ENCODE measurements around the gene ANKLE1.

ANKLE1 gene

DNA sequence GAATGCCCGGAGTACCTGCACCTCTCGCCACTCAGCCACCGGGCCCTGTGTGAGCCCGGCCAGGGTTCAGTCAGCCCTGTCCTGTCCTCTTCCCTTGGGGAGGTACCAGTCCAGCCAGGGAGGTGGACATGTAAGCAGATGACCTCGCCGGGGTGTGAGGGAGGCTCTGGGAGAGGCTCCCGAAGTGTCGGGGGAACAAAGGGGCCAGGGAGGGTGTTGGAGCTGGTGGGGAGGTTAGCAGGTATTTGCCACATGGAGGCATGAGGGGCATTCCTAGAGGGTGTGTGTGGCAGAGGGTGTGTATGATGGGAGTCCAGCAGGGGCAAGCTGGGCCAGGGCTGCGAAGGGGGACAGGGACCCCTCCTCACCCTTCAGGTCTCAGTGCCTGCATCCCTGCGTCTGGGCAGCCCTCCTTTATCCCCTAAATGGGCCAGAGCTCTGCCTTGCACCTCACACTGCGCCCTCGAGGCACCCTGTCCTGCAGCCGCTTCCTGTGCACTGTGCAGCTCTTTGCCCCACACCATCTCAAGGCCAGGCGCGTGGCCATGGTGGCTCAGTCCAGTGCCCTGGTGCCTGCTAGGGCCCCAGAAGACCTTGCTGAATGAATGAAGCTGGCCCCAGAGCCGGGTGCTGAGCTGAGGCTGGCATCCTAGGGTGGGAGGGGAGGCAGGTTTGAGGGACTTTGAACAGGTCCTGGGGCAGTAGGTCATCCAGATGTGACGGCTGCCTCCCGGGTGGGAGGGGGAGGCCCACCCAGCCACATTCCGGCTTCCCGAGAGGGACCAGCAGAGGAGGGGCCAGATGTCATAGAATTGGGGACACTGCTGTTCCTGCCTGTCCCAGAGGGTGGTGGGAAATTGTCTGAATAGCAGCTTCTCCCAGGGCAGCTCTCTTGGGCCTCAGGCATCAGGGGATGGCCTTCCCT is 30.8 kb downstream of the ANKLE1 start:
- peaks cover 8 to 28% of the 10 kb centered on the region in 2 donors for H3K36me3 ChIP-seq (ENCODE audit: control insufficient read depth in 1 of 2, insufficient read depth in 2 of 2, low read length in 2 of 2)
- no peaks in the 10 kb centered on the region for H3K9me3 ChIP-seq (ENCODE audit: control insufficient read depth in 1 of 2, low read length in 2 of 2)
- peaks cover 10 to 18% of the 10 kb centered on the region in 2 donors for H3K4me1 ChIP-seq (ENCODE audit: control insufficient read depth in 1 of 2, insufficient read depth in 2 of 2, low read length in 2 of 2)
- no peak overlapping the region for H3K27ac ChIP-seq (ENCODE audit: low read length)
- H3K4me3 ChIP-seq (ENCODE audit: low read depth in 1 of 2, low read length in 2 of 2), result no peak overlapping the region
- no peaks in the 10 kb centered on the region for H3K27me3 ChIP-seq (ENCODE audit: low read depth, low read length)

GRCh38 chr19:17314007-17314593 is 32.4 kb downstream of the ANKLE1 start:
- H3K27me3 ChIP-seq (ENCODE audit: low read depth, low read length), result no peaks in the 10 kb centered on the region
- H3K27ac ChIP-seq (ENCODE audit: low read length), result no peak overlapping the region
- H3K4me1 ChIP-seq (ENCODE audit: control insufficient read depth in 1 of 2, insufficient read depth in 2 of 2, low read length in 2 of 2), result peaks cover 10 to 18% of the 10 kb centered on the region in 2 donors
- peaks cover 8 to 32% of the 10 kb centered on the region in 2 donors for H3K36me3 ChIP-seq (ENCODE audit: control insufficient read depth in 1 of 2, insufficient read depth in 2 of 2, low read length in 2 of 2)
- no peak overlapping the region for H3K4me3 ChIP-seq (ENCODE audit: low read depth in 1 of 2, low read length in 2 of 2)
- no peaks in the 10 kb centered on the region for H3K9me3 ChIP-seq (ENCODE audit: control insufficient read depth in 1 of 2, low read length in 2 of 2)

DNA sequence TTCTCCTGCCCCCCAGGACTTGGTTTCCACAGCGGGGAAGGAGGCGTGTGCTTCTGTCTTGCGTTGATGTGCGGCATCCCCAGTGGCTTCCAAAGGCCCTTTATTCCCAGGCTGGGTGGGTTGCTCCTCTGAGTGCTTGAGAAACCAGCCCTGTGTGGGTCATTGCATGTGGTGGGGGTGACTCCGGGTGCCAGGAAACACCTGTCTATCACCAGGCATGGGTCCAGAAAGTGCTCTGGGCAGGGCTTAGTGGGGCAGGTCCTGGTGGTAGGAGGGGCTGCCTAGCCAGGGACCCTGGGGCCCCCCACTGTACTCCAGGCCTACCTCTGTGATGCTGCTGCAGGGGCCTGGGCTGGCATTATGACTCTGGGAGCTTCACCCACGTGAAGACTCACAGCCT is 37.3 kb downstream of the ANKLE1 start:
- no peak overlapping the region for H3K27ac ChIP-seq (ENCODE audit: low read length)
- peaks cover 0 to 4% of the 10 kb centered on the region in 2 donors for H3K4me1 ChIP-seq (ENCODE audit: control insufficient read depth in 1 of 2, insufficient read depth in 2 of 2, low read length in 2 of 2)
- peaks cover 16 to 53% of the 10 kb centered on the region in 2 donors for H3K36me3 ChIP-seq (ENCODE audit: control insufficient read depth in 1 of 2, insufficient read depth in 2 of 2, low read length in 2 of 2)
- no peak overlapping the region for H3K4me3 ChIP-seq (ENCODE audit: low read depth in 1 of 2, low read length in 2 of 2)
- H3K9me3 ChIP-seq (ENCODE audit: control insufficient read depth in 1 of 2, low read length in 2 of 2), result no peaks in the 10 kb centered on the region
- H3K27me3 ChIP-seq (ENCODE audit: low read depth, low read length), result no peaks in the 10 kb centered on the region

GRCh38 chr19:17319473-17320238 is 38.0 kb downstream of the ANKLE1 start:
- Histone ChIP-seq H3K27ac (ENCODE audit: low read length) (no peak overlapping the region), H3K9me3 (ENCODE audit: control insufficient read depth in 1 of 2, low read length in 2 of 2) (no peaks in the 10 kb centered on the region), H3K4me3 (ENCODE audit: low read depth in 1 of 2, low read length in 2 of 2) (no peak overlapping the region), H3K4me1 (ENCODE audit: control insufficient read depth in 1 of 2, insufficient read depth in 2 of 2, low read length in 2 of 2) (peaks cover 0 to 4% of the 10 kb centered on the region in 2 donors), H3K27me3 (ENCODE audit: low read depth, low read length) (no peaks in the 10 kb centered on the region), H3K36me3 (ENCODE audit: control insufficient read depth in 1 of 2, insufficient read depth in 2 of 2, low read length in 2 of 2) (peaks cover 9 to 46% of the 10 kb centered on the region in 2 donors)

- Histone ChIP-seq H3K4me3 (ENCODE audit: low read depth in 1 of 2, low read length in 2 of 2) (no peak overlapping the region), H3K9me3 (ENCODE audit: control insufficient read depth in 1 of 2, low read length in 2 of 2) (no peaks in the 10 kb centered on the region), H3K36me3 (ENCODE audit: control insufficient read depth in 1 of 2, insufficient read depth in 2 of 2, low read length in 2 of 2) (peaks cover 8 to 43% of the 10 kb centered on the region in 2 donors), H3K27ac (ENCODE audit: low read length) (no peak overlapping the region), H3K27me3 (ENCODE audit: low read depth, low read length) (no peaks in the 10 kb centered on the region), H3K4me1 (ENCODE audit: control insufficient read depth in 1 of 2, insufficient read depth in 2 of 2, low read length in 2 of 2) (peaks cover 0 to 4% of the 10 kb centered on the region in 2 donors)
Measured at GRCh38 chr19:17320435-17320834, 38.7 kb downstream of the ANKLE1 start.

DNA sequence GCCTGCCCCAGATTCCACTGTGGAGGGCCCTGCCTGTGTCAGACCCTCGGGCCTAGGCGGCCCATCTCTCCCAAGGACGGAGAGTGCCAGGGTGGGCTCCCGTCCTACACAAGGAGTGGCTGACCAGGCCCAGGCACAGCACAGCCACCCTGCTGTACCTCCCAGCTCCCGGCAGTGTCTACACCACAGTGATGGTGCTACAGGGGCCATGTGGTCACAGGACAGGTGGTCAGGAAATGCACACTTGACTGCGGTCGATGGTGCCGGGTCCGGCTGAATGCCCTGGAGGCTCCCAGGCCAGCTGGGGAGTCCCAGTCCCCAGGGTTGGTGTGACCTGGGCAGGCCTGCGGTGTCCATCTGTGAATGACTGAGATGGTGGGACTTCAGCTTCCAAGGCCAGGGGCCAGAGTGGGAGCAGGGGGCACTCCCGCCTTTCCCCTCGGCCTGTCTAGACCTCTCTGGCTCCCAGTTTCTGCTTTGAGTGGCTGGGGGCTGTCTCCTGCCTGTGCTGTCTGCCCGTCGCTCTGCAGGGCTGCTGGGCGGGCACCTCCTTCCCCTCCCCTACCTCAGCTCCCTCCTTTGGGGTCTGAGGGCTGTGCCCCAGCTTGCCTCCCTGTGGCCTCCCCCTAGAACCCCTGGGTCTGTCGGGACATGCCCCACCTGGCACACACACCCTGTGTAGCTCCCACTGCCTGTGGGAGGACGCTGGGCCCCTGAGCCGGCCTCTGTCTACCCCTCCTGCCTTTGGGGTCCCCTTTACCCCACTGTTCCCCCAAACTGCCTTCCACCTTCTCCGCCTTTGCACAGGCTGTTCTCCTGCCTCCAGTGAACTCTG is 40.2 kb downstream of the ANKLE1 start:
- no peaks in the 10 kb centered on the region for H3K9me3 ChIP-seq (ENCODE audit: control insufficient read depth in 1 of 2, low read length in 2 of 2)
- H3K4me3 ChIP-seq (ENCODE audit: low read depth in 1 of 2, low read length in 2 of 2), result no peak overlapping the region
- peaks cover 8 to 37% of the 10 kb centered on the region in 2 donors for H3K36me3 ChIP-seq (ENCODE audit: control insufficient read depth in 1 of 2, insufficient read depth in 2 of 2, low read length in 2 of 2)
- peaks cover 0 to 4% of the 10 kb centered on the region in 2 donors for H3K4me1 ChIP-seq (ENCODE audit: control insufficient read depth in 1 of 2, insufficient read depth in 2 of 2, low read length in 2 of 2)
- H3K27me3 ChIP-seq (ENCODE audit: low read depth, low read length), result no peaks in the 10 kb centered on the region
- H3K27ac ChIP-seq (ENCODE audit: low read length), result no peak overlapping the region

DNA sequence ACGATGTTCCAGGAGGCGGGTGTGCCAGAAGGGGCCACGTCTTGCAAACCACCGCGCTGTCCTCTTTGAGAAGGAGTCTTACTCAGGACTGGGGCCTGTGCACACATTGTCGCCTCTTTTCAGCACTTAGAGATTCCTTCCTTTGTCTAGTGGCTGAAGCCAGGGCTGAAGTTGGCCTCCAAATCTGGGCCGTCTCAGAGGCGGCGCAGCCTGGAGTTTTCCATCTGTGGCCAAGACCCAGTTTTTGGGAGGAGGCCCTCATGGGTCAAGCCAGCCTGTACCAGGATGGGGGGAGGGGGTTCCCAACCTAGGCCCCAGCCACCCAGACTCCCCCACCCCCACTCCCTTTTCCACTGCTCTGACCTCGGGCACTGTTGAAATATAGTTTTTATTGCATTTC is 41.2 kb downstream of the ANKLE1 start:
- H3K4me1 ChIP-seq (ENCODE audit: control insufficient read depth in 1 of 2, insufficient read depth in 2 of 2, low read length in 2 of 2), result peaks cover 0 to 4% of the 10 kb centered on the region in 2 donors
- H3K27ac ChIP-seq (ENCODE audit: low read length), result no peak overlapping the region
- no peaks in the 10 kb centered on the region for H3K27me3 ChIP-seq (ENCODE audit: low read depth, low read length)
- H3K36me3 ChIP-seq (ENCODE audit: control insufficient read depth in 1 of 2, insufficient read depth in 2 of 2, low read length in 2 of 2), result peaks cover 8 to 37% of the 10 kb centered on the region in 2 donors
- H3K9me3 ChIP-seq (ENCODE audit: control insufficient read depth in 1 of 2, low read length in 2 of 2), result no peaks in the 10 kb centered on the region
- H3K4me3 ChIP-seq (ENCODE audit: low read depth in 1 of 2, low read length in 2 of 2), result no peak overlapping the region

GRCh38 chr19:17323300-17323963 is 41.7 kb downstream of the ANKLE1 start:
- Histone ChIP-seq H3K4me3 (ENCODE audit: low read depth in 1 of 2, low read length in 2 of 2) (no peak overlapping the region), H3K27ac (ENCODE audit: low read length) (no peak overlapping the region), H3K9me3 (ENCODE audit: control insufficient read depth in 1 of 2, low read length in 2 of 2) (no peaks in the 10 kb centered on the region), H3K27me3 (ENCODE audit: low read depth, low read length) (no peaks in the 10 kb centered on the region), H3K36me3 (ENCODE audit: control insufficient read depth in 1 of 2, insufficient read depth in 2 of 2, low read length in 2 of 2) (peaks cover 8 to 37% of the 10 kb centered on the region in 2 donors), H3K4me1 (ENCODE audit: control insufficient read depth in 1 of 2, insufficient read depth in 2 of 2, low read length in 2 of 2) (peaks cover 0 to 8% of the 10 kb centered on the region in 2 donors)

DNA sequence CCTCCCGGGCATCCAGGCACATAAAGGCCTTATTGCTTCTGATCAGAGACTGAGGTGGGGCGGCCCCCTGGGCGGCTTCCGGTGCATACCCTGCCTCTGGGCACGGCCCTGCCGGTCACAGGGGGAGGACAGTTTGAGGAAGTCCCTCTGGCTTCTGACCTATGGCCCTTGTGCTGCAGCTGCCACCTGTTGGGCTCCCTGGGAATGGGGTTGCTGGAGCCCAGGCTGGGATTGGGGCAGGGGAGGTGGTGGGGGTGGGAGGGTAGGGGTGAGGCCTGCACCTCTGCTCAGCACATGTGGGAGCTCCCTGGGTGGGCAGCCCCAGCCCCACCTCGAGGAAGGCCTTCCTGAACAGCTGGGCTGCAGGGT is 42.2 kb downstream of the ANKLE1 start:
- Histone ChIP-seq H3K4me3 (ENCODE audit: low read depth in 1 of 2, low read length in 2 of 2) (no peak overlapping the region), H3K4me1 (ENCODE audit: control insufficient read depth in 1 of 2, insufficient read depth in 2 of 2, low read length in 2 of 2) (peaks cover 0 to 13% of the 10 kb centered on the region in 2 donors), H3K9me3 (ENCODE audit: control insufficient read depth in 1 of 2, low read length in 2 of 2) (no peaks in the 10 kb centered on the region), H3K27me3 (ENCODE audit: low read depth, low read length) (peaks cover under 1% of the 10 kb centered on the region), H3K36me3 (ENCODE audit: control insufficient read depth in 1 of 2, insufficient read depth in 2 of 2, low read length in 2 of 2) (peaks cover 8 to 35% of the 10 kb centered on the region in 2 donors), H3K27ac (ENCODE audit: low read length) (no peak overlapping the region)

DNA sequence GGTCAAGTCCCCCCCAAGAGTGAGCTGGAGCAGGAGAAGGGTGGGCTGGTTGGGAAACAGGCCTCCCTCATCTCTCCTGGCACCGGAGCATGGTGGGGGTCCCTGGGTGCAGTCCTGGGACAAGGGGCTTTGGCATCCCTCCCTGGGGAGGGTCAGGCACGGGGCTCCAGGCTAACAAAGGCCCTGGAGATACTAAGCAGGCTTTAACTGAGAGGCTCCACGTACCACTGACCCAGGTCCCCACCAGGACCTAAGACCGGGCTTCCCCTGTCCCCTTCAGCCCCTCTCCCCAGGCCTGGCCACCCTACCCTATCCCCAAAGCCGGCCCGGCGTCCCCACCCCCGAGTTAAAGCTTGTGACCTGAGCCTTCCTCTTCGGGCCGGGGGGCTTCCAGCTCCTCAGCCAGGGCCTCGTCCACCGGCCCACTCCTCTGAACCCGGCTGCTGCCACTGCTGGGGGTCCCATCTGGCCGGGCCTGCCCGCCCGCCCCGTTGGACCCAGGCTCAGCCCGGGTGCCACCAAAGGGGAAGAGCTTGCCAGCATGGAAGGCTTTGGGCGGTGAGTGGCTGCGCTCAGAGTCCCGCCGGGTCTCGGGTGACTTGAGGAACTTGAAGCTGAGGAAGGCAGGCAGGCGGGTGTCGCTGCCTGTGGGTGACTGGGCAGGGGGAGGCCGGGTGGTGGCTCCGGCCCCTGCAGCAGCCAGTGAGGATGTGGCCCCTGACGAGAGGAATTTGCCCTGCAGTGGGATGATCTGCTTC is 42.8 kb downstream of the ANKLE1 start:
- Histone ChIP-seq H3K4me1 (ENCODE audit: control insufficient read depth in 1 of 2, insufficient read depth in 2 of 2, low read length in 2 of 2) (peaks cover 0 to 17% of the 10 kb centered on the region in 2 donors), H3K27ac (ENCODE audit: low read length) (no peak overlapping the region), H3K36me3 (ENCODE audit: control insufficient read depth in 1 of 2, insufficient read depth in 2 of 2, low read length in 2 of 2) (peaks cover 8 to 29% of the 10 kb centered on the region in 2 donors), H3K9me3 (ENCODE audit: control insufficient read depth in 1 of 2, low read length in 2 of 2) (no peaks in the 10 kb centered on the region), H3K27me3 (ENCODE audit: low read depth, low read length) (peaks cover 7% of the 10 kb centered on the region), H3K4me3 (ENCODE audit: low read depth in 1 of 2, low read length in 2 of 2) (no peak overlapping the region)
